IMR-90 (cell line): ENCODE measurements around the gene LPIN1. TPM values are rescaled to one million over a fixed set of nuclear protein-coding genes. Genes with fewer than 3 reads are reported as not detected.

Experiments used
- ATAC-seq: fragments of 200-7000 bp; cut with Tn5 transposase; 2 replicates; pipeline ENCODE4 v1.9.1; 2020; ENCODE audit warnings: low read depth, mild to moderate bottlenecking, moderate library complexity
- BruUV-seq: library from RNA; stranded (reverse); fragments of 400-500 nt; replicated peaks from 2 replicates; lab custom pipeline; 2021; lab: Mats Ljungman, UMichigan
- CTCF ChIA-PET: fragments of 300-600 bp; formaldehyde crosslinking; extraction: SDS; loops from one replicate; lab custom pipeline; 2021; ENCODE audit warnings: antibody characterized with exemption; lab: Yijun Ruan, JAX
- POLR2A ChIA-PET: fragments of 300-600 bp; sonication (Branson Sonifier 250); formaldehyde crosslinking; loops from one replicate; lab custom pipeline; 2022; ENCODE audit warnings: antibody characterized with exemption; ENCODE audit not compliant: unreplicated experiment; lab: Charles Lee
- DNase-seq: peaks from one replicate; pipeline ENCODE4 v3.0.0; 2013
- H2AFZ ChIP-seq: replicated peaks from 2 replicates; pipeline ENCODE3; 2013; ENCODE audit warnings: low read length, mild to moderate bottlenecking; ENCODE audit not compliant: poor library complexity
- H2AK5ac ChIP-seq: 2 replicates; pipeline ENCODE4 v1.6.1; 2013; ENCODE audit warnings: low read depth, low read length, inconsistent platforms
- H2AK9ac ChIP-seq: replicated peaks from 2 replicates; pipeline ENCODE3; 2013; ENCODE audit warnings: mild to moderate bottlenecking, low read depth, low read length, moderate library complexity; ENCODE audit not compliant: poor library complexity
- H2BK120ac ChIP-seq: 2 replicates; pipeline ENCODE4 v1.6.1; 2013; ENCODE audit warnings: low read depth, low read length, inconsistent platforms
- H2BK15ac ChIP-seq: 3 replicates; pipeline ENCODE4 v1.6.1; 2013; ENCODE audit warnings: low read depth, low read length, inconsistent platforms
- H2BK20ac ChIP-seq: 2 replicates; pipeline ENCODE4 v1.6.1; 2013; ENCODE audit warnings: low read depth, mild to moderate bottlenecking, inconsistent platforms, low read length, moderate library complexity
- H2BK5ac ChIP-seq: 2 replicates; pipeline ENCODE4 v1.6.1; 2013; ENCODE audit warnings: mild to moderate bottlenecking, low read depth, low read length, inconsistent platforms; ENCODE audit not compliant: poor library complexity, severe bottlenecking
- H3K14ac ChIP-seq: replicated peaks from 2 replicates; pipeline ENCODE4 v1.6.1; 2013; ENCODE audit warnings: low read depth, low read length, inconsistent platforms
- H3K18ac ChIP-seq: 2 replicates; pipeline ENCODE4 v1.6.1; 2013; ENCODE audit warnings: low read depth, low read length, control low read depth
- H3K23ac ChIP-seq: 2 replicates; pipeline ENCODE4 v1.6.1; 2013; ENCODE audit warnings: low read depth, low read length, inconsistent platforms
- H3K27ac ChIP-seq: 2 replicates; pipeline ENCODE4 v1.5.1; 2013; ENCODE audit warnings: mild to moderate bottlenecking, control low read depth, low read length; ENCODE audit not compliant: insufficient read depth
- H3K27me3 ChIP-seq: 2 replicates; pipeline ENCODE4 v1.6.1; 2013; ENCODE audit warnings: low read length; ENCODE audit not compliant: control insufficient read depth, insufficient read depth
- H3K36me3 ChIP-seq: 2 replicates; pipeline ENCODE4 v1.6.1; 2013; ENCODE audit warnings: low read length, mixed read lengths; ENCODE audit not compliant: control insufficient read depth, insufficient read depth
- H3K4ac ChIP-seq: 2 replicates; pipeline ENCODE4 v1.6.1; 2013; ENCODE audit warnings: low read depth, low read length, inconsistent platforms
- H3K4me1 ChIP-seq: 2 replicates; pipeline ENCODE4 v1.6.1; 2013; ENCODE audit warnings: low read length, mixed read lengths; ENCODE audit not compliant: control insufficient read depth, insufficient read depth
- H3K4me2 ChIP-seq: 2 replicates; pipeline ENCODE4 v1.6.1; 2013; ENCODE audit warnings: low read depth, mild to moderate bottlenecking, control low read depth, low read length, moderate library complexity
- H3K4me3 ChIP-seq: 2 replicates; pipeline ENCODE4 v1.5.1; 2013; ENCODE audit warnings: low read depth, mild to moderate bottlenecking, control low read depth, low read length, moderate library complexity; ENCODE audit not compliant: insufficient read depth
- H3K56ac ChIP-seq: 2 replicates; pipeline ENCODE4 v1.6.1; 2013; ENCODE audit warnings: low read length, inconsistent platforms; ENCODE audit not compliant: insufficient read depth; ENCODE audit errors: extremely low read depth
- H3K79me1 ChIP-seq, 2 experiments: 2 replicates each; pipeline ENCODE4 v1.6.1; 2013; ENCODE audit warnings: low read length in 2 of 2, inconsistent platforms in 1 of 2, low read depth in 1 of 2
- H3K9ac ChIP-seq: 2 replicates; pipeline ENCODE4 v1.6.1; 2013; ENCODE audit warnings: low read depth, low read length, control low read depth
- H3K9me1 ChIP-seq: 2 replicates; pipeline ENCODE4 v1.6.1; 2013; ENCODE audit warnings: low read length, inconsistent platforms; ENCODE audit not compliant: insufficient read depth
- H3K9me3 ChIP-seq: 2 replicates; pipeline ENCODE4 v1.6.1; 2013; ENCODE audit warnings: low read length; ENCODE audit not compliant: control insufficient read depth, insufficient read depth
- H4K20me1 ChIP-seq: 2 replicates; pipeline ENCODE4 v1.6.1; 2013; ENCODE audit warnings: low read length, inconsistent platforms; ENCODE audit not compliant: insufficient read depth
- H4K5ac ChIP-seq: 2 replicates; pipeline ENCODE4 v1.6.1; 2013; ENCODE audit warnings: mild to moderate bottlenecking, low read depth, low read length, control low read depth
- H4K8ac ChIP-seq, 2 experiments: 2 replicates each; pipeline ENCODE4 v1.6.1; 2013; ENCODE audit warnings: low read depth in 2 of 2, low read length in 2 of 2, control low read depth in 1 of 2, inconsistent platforms in 1 of 2
- H4K91ac ChIP-seq: 2 replicates; pipeline ENCODE4 v1.6.1; 2013; ENCODE audit warnings: low read depth, low read length, inconsistent platforms; ENCODE audit not compliant: insufficient read depth
- BHLHE40 ChIP-seq: fragments of 150-350 bp; IDR thresholded peaks from 2 replicates; pipeline ENCODE4 v1.6.1; 2016; ENCODE audit warnings: mild to moderate bottlenecking, low read depth, low read length
- CEBPB ChIP-seq: IDR thresholded peaks from 2 replicates; pipeline ENCODE4 v1.6.1; 2012; ENCODE audit warnings: low read depth, low read length, improper control_type of control experiment
- CHD1 ChIP-seq: IDR thresholded peaks from 2 replicates; pipeline ENCODE4 v1.6.1; 2012; ENCODE audit warnings: low read depth, low read length, improper control_type of control experiment
- FOS ChIP-seq: fragments of 150-350 bp; IDR thresholded peaks from 2 replicates; pipeline ENCODE4 v1.6.1; 2016; ENCODE audit warnings: low read depth, low read length
- MAFK ChIP-seq: IDR thresholded peaks from 2 replicates; pipeline ENCODE4 v1.6.1; 2012; ENCODE audit warnings: low read depth, low read length, improper control_type of control experiment
- MAZ ChIP-seq: IDR thresholded peaks from 2 replicates; pipeline ENCODE4 v1.6.1; 2012; ENCODE audit warnings: low read depth, mild to moderate bottlenecking, low read length, improper control_type of control experiment, moderate library complexity, borderline replicate concordance
- MXI1 ChIP-seq: IDR thresholded peaks from 2 replicates; pipeline ENCODE4 v1.6.1; 2012; ENCODE audit warnings: low read depth, mild to moderate bottlenecking, low read length, moderate library complexity, borderline replicate concordance
- NFE2L2 ChIP-seq: fragments of 150-350 bp; IDR thresholded peaks from 2 replicates; pipeline ENCODE4 v1.6.1; 2016; ENCODE audit warnings: low read depth, mild to moderate bottlenecking, low read length
- POLR2A ChIP-seq: IDR thresholded peaks from 2 replicates; pipeline ENCODE4 v1.6.1; 2012; ENCODE audit warnings: mild to moderate bottlenecking, low read depth, low read length
- RAD21 ChIP-seq: IDR thresholded peaks from 2 replicates; pipeline ENCODE4 v1.6.1; 2012; ENCODE audit warnings: low read length, improper control_type of control experiment
- RCOR1 ChIP-seq: IDR thresholded peaks from 2 replicates; pipeline ENCODE4 v1.6.1; 2012; ENCODE audit warnings: mild to moderate bottlenecking, low read length, improper control_type of control experiment; ENCODE audit not compliant: insufficient replicate concordance
- RFX5 ChIP-seq: IDR thresholded peaks from 2 replicates; pipeline ENCODE4 v1.8.0; 2012; ENCODE audit warnings: low read depth, mild to moderate bottlenecking, low read length, moderate library complexity
- SMC3 ChIP-seq: fragments of 150-350 bp; IDR thresholded peaks from 2 replicates; pipeline ENCODE4 v1.6.1; 2016; ENCODE audit warnings: low read depth, mild to moderate bottlenecking, antibody characterized with exemption, low read length, moderate library complexity
- WGBS, 2 experiments: methylation state at CpG; one replicate each; pipeline versions ENCODE4 v1.1.5 to v1.1.7; 2013; ENCODE audit warnings: missing lambda C conversion rate in 2 of 2; ENCODE audit not compliant: insufficient read length in 1 of 2; ENCODE audit errors: extremely low coverage in 2 of 2; 5-methylcytosine and 5-hydroxymethylcytosine counted together
- dilution Hi-C: fragments of 300-500 bp; cut with HindIII; formaldehyde crosslinking; loops from one replicate; pipeline ENCODE4 v1.14.3; 2018; ENCODE audit warnings: low sequenced_read_pairs; ENCODE audit not compliant: unreplicated experiment
- in situ Hi-C: fragments of 300-500 bp; cut with MboI; formaldehyde crosslinking; loops from 3 replicates; pipeline ENCODE4 v1.14.3; 2019; ENCODE audit warnings: low sequenced_read_pairs, inconsistent platforms, mixed read lengths
- intact Hi-C: fragments of 100-400 bp; cut with micrococcal nuclease; formaldehyde crosslinking; loops from 2 replicates; pipeline ENCODE4 v1.10.0; 2022
- polyA plus RNA-seq, 3 experiments: library from polyadenylated mRNA; depleted of rRNA; stranded (reverse); fragments of >200 nt; gene quantifications; 2 replicates each; pipeline ENCODE4 v1.2.3, GENCODE V29; 2012; ENCODE audit warnings: low replicate concordance in 1 of 3
- total RNA-seq: library from RNA; depleted of rRNA; stranded (reverse); fragments of >200 nt; gene quantifications from 2 replicates; pipeline ENCODE4 v1.2.3, GENCODE V29; 2012
- TF ChIP-seq, protein P1 (sequence below): fragments of 150-350 bp; IDR thresholded peaks from 2 replicates; pipeline ENCODE4 v1.6.1; 2016; ENCODE audit warnings: low read depth, mild to moderate bottlenecking, low read length, moderate library complexity, borderline replicate concordance
- TF ChIP-seq, protein P2 (sequence below): fragments of 150-350 bp; IDR thresholded peaks from 2 replicates; pipeline ENCODE4 v1.6.1; 2017; ENCODE audit warnings: mild to moderate bottlenecking, antibody characterized with exemption, low read length, low read depth

The LPIN1 gene
- total and polyA plus RNA-seq, 2 of the 4 experiments (the other 2 are of a cell fraction), result 21.3 to 25.1 TPM

DNA sequence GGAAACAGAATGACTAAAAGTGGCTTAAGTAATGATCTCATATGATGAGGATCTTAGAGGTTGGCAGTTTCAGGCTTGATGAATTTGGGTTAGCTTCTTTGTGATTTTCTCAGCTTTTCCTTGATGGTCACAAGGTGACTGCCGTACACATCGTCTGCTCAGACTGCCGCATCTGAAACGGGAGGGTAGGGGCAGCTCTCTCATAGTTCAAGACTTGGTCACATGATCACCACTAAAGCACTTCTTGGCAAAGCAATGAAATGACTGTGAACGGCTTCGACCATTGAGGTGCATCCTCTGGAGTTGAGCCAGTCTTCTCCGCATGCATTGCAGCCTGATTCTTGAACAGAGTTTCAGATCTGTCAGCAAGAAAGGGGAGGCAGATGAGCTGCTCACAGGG, 43.8 kb downstream of the LPIN1 start:
- Histone ChIP-seq H3K18ac (no peak overlapping the region), H2BK120ac (no peak overlapping the region), H2AK5ac (no peak overlapping the region), H2AFZ (no peak overlapping the region), H4K5ac (no peak overlapping the region), H3K9me3 (no peaks in the 10 kb centered on the region), H3K79me1 (peaks cover 0 to 5% of the 10 kb centered on the region in 2 experiments; a peak in 1 of 4 replicates), H3K4me3 (no peak overlapping the region), H4K91ac (no peak overlapping the region), H3K4me1 (no peaks in the 10 kb centered on the region), H3K9me1 (peaks cover 8% of the 10 kb centered on the region), H2BK5ac (no peak overlapping the region), H2AK9ac (no peak overlapping the region), H2BK20ac (no peak overlapping the region), H3K23ac (no peak overlapping the region), H3K56ac (no peak overlapping the region), H3K9ac (no peak overlapping the region), H3K27ac (no peak overlapping the region), H3K4me2 (no peak overlapping the region), H3K4ac (no peak overlapping the region), H3K14ac (no peak overlapping the region), H3K36me3 (peaks cover 59% of the 10 kb centered on the region), H4K20me1 (no peaks in the 10 kb centered on the region), H2BK15ac (no peak overlapping the region), H3K27me3 (no peaks in the 10 kb centered on the region), H4K8ac (no peak overlapping the region)
- dilution Hi-C loops (no loop called here), in situ Hi-C loops (no loop called here), intact Hi-C loops (no loop called here)
- DNase-seq, result no peak
- ChIA-PET POLR2A (interaction anchor here (0.5 kb wide), 1 partner anchor 206 kb away, joined by 3 read pairs; no protein-coding TSS in a partner anchor), CTCF (interaction anchor here (1.4 kb wide), 1 partner anchor 11 kb away, joined by 3 read pairs; no protein-coding TSS in a partner anchor)
- no peak for ATAC-seq
- 93% methylated on average over 4 of the region's 7 CpGs; no CpG with 5 or more reads in 1 of the 2 experiments for WGBS, 2 experiments
- no peak for TF ChIP-seq CEBPB
- no peak for TF ChIP-seq MXI1
- no peak for TF ChIP-seq FOS
- no peak for TF ChIP-seq POLR2A
- TF ChIP-seq RAD21, result no peak
- no peak for TF ChIP-seq RFX5
- TF ChIP-seq SMC3, result no peak
- TF ChIP-seq CHD1, result no peak
- TF ChIP-seq, protein P1, sequence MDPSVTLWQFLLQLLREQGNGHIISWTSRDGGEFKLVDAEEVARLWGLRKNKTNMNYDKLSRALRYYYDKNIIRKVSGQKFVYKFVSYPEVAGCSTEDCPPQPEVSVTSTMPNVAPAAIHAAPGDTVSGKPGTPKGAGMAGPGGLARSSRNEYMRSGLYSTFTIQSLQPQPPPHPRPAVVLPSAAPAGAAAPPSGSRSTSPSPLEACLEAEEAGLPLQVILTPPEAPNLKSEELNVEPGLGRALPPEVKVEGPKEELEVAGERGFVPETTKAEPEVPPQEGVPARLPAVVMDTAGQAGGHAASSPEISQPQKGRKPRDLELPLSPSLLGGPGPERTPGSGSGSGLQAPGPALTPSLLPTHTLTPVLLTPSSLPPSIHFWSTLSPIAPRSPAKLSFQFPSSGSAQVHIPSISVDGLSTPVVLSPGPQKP, result no peak
- no peak for TF ChIP-seq MAFK
- no peak for TF ChIP-seq BHLHE40
- TF ChIP-seq, protein P2, sequence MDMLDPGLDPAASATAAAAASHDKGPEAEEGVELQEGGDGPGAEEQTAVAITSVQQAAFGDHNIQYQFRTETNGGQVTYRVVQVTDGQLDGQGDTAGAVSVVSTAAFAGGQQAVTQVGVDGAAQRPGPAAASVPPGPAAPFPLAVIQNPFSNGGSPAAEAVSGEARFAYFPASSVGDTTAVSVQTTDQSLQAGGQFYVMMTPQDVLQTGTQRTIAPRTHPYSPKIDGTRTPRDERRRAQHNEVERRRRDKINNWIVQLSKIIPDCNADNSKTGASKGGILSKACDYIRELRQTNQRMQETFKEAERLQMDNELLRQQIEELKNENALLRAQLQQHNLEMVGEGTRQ, result no peak
- no peak for TF ChIP-seq RCOR1
- TF ChIP-seq MAZ, result no peak
- no peak for TF ChIP-seq NFE2L2
- no TSS peak for BruUV-seq
